22Rv1 (cell line): Measurements from ENCODE around the gene MS4A7.

Experiments
- ZFX ChIP-seq: fragments of 450-650 bp; IDR thresholded peaks from 2 replicates; pipeline ENCODE4 v1.6.1; 2017; ENCODE audit warnings: antibody characterized with exemption, borderline replicate concordance
- TF ChIP-seq, protein P1 (sequence below): fragments of 450-650 bp; IDR thresholded peaks from 2 replicates; pipeline ENCODE4 v1.5.1; 2017; ENCODE audit warnings: mild to moderate bottlenecking

- TF ChIP-seq, protein P1, sequence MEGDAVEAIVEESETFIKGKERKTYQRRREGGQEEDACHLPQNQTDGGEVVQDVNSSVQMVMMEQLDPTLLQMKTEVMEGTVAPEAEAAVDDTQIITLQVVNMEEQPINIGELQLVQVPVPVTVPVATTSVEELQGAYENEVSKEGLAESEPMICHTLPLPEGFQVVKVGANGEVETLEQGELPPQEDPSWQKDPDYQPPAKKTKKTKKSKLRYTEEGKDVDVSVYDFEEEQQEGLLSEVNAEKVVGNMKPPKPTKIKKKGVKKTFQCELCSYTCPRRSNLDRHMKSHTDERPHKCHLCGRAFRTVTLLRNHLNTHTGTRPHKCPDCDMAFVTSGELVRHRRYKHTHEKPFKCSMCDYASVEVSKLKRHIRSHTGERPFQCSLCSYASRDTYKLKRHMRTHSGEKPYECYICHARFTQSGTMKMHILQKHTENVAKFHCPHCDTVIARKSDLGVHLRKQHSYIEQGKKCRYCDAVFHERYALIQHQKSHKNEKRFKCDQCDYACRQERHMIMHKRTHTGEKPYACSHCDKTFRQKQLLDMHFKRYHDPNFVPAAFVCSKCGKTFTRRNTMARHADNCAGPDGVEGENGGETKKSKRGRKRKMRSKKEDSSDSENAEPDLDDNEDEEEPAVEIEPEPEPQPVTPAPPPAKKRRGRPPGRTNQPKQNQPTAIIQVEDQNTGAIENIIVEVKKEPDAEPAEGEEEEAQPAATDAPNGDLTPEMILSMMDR: no peak
- no peak for TF ChIP-seq ZFX
These were observed 41.7 kb downstream of the MS4A7 start for GRCh38 chr11:60420015-60420414.
